ENCODE results near the gene KRT26. TPM values are rescaled to one million over a fixed set of nuclear protein-coding genes. Genes with fewer than 3 reads are reported as not detected.

Gene KRT26
- polyA plus RNA-seq, 1 donor from 2014 or later: not detected

GRCh38 chr17:40820228-40820838, 48.3 kb upstream of the KRT26 start:
- Histone ChIP-seq H3K36me3 (ENCODE audit: insufficient read depth, low read length) (no peaks in the 10 kb centered on the region), H3K27ac (ENCODE audit: low read length) (no peak overlapping the region), H2AFZ (ENCODE audit: low read depth, low read length) (no peak overlapping the region), H3K4me2 (ENCODE audit: low read length) (peak overlapping the region; percentile 92), H3K27me3 (ENCODE audit: insufficient read depth, low read depth, low read length) (no peaks in the 10 kb centered on the region), H3K9me3 (ENCODE audit: low read length) (no peaks in the 10 kb centered on the region), H3K4me3 (ENCODE audit: low read length) (peak overlapping the region; percentile 78), H4K20me1 (ENCODE audit: insufficient read depth) (no peaks in the 10 kb centered on the region), H3K79me2 (replicated peaks; ENCODE audit: insufficient read depth, low read length) (peaks cover 6% of the 10 kb centered on the region), H3K9ac (ENCODE audit: low read length) (no peak overlapping the region), H3K9me2 (ENCODE audit: insufficient read depth, low read length) (no peaks in the 10 kb centered on the region), H3F3A (ENCODE audit: insufficient read depth, low read length, poor library complexity, severe bottlenecking) (no peaks in the 10 kb centered on the region)
- TF ChIP-seq REST (IDR thresholded peaks at IDR 0.05; ENCODE audit: borderline replicate concordance): no peak
- no peak for TF ChIP-seq TAF1 (IDR thresholded peaks at IDR 0.05; ENCODE audit: low read depth)

DNA sequence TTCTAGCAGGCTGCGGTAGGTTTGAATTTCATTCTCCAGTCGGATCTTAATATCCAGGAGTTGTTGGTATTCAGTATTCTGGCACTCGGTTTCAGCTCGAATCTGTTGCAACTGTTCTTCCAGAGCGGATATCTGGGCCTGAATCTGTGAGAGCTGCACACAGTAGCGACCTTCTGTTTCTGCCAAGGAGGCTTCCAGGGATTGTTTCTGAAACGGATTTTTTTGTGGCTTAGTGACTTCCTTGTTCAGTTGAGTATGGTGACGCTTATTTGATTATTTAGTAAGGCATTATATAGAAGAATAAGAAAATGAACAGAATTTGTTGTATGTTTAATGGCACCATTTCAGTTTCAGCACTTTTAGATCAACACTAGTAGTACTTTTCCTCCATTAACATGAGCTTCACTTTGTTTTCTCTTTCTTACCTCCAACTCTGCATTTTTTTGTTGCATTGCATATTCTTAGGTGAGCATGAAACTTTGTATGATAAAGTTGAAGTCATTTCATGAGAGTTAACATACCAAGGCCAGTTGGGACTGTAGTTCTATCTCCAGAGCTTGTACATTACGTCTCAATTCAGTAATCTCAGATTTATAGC, 47.6 kb upstream of the KRT26 start:
- H3K79me2 ChIP-seq (replicated peaks; ENCODE audit: insufficient read depth, low read length): peaks cover 6% of the 10 kb centered on the region
- H4K20me1 ChIP-seq (ENCODE audit: insufficient read depth): no peaks in the 10 kb centered on the region
- H2AFZ ChIP-seq (ENCODE audit: low read depth, low read length): peak overlapping the region; percentile 99
- no peak for TF ChIP-seq POLR2AphosphoS5 (IDR thresholded peaks at IDR 0.05)
- TF ChIP-seq MXI1 (conservative IDR thresholded peaks at IDR 0.05; ENCODE audit: poor library complexity, severe bottlenecking): no peak
- peak overlapping the region; percentile 71 for H3K9ac ChIP-seq (ENCODE audit: low read length)
- H3K9me2 ChIP-seq (ENCODE audit: insufficient read depth, low read length): no peaks in the 10 kb centered on the region
- H3K27ac ChIP-seq (ENCODE audit: low read length): peak overlapping the region; percentile 88
- no peaks in the 10 kb centered on the region for H3K9me3 ChIP-seq (ENCODE audit: low read length)
- H3F3A ChIP-seq (ENCODE audit: insufficient read depth, low read length, poor library complexity, severe bottlenecking): no peaks in the 10 kb centered on the region
- no peaks in the 10 kb centered on the region for H3K36me3 ChIP-seq (ENCODE audit: insufficient read depth, low read length)
- peak overlapping the region; percentile 78 for H3K4me3 ChIP-seq (ENCODE audit: low read length)
- H3K27me3 ChIP-seq (ENCODE audit: insufficient read depth, low read depth, low read length): no peaks in the 10 kb centered on the region
- H3K4me2 ChIP-seq (ENCODE audit: low read length): peak overlapping the region; percentile 92

GRCh38 chr17:40818733-40819527, 46.9 kb upstream of the KRT26 start:
- H3K4me2 ChIP-seq (ENCODE audit: low read length): peak overlapping the region; percentile 99
- no peaks in the 10 kb centered on the region for H3K9me3 ChIP-seq (ENCODE audit: low read length)
- peaks cover under 1% of the 10 kb centered on the region for H3K27me3 ChIP-seq (ENCODE audit: insufficient read depth, low read depth, low read length)
- no peak for TF ChIP-seq SMC3 (conservative IDR thresholded peaks at IDR 0.05; ENCODE audit: poor library complexity)
- TF ChIP-seq MXI1 (conservative IDR thresholded peaks at IDR 0.05; ENCODE audit: poor library complexity, severe bottlenecking): no peak
- no peak for TF ChIP-seq EP300 (conservative IDR thresholded peaks at IDR 0.05; ENCODE audit: poor library complexity, severe bottlenecking)
- no peak for TF ChIP-seq CTCF (IDR thresholded peaks at IDR 0.05; ENCODE audit: poor library complexity, severe bottlenecking)
- TF ChIP-seq POLR2AphosphoS5 (IDR thresholded peaks at IDR 0.05): peak; percentile 91
- TF ChIP-seq TAF1 (IDR thresholded peaks at IDR 0.05; ENCODE audit: low read depth): peak; percentile 68
- TF ChIP-seq REST (IDR thresholded peaks at IDR 0.05; ENCODE audit: borderline replicate concordance): no peak
- no peak for TF ChIP-seq RAD21 (conservative IDR thresholded peaks at IDR 0.05)
- TF ChIP-seq EZH2 (IDR thresholded peaks at IDR 0.05; ENCODE audit: borderline replicate concordance, insufficient read depth, low read length, poor library complexity, severe bottlenecking): no peak
- H3K4me3 ChIP-seq (ENCODE audit: low read length): peak overlapping the region; percentile 78
- H3K9ac ChIP-seq (ENCODE audit: low read length): peak overlapping the region; percentile 76
- peak overlapping the region; percentile 88 for H3K27ac ChIP-seq (ENCODE audit: low read length)
- no peaks in the 10 kb centered on the region for H4K20me1 ChIP-seq (ENCODE audit: insufficient read depth)
- peaks cover 6% of the 10 kb centered on the region for H3K79me2 ChIP-seq (replicated peaks; ENCODE audit: insufficient read depth, low read length)
- no peaks in the 10 kb centered on the region for H3F3A ChIP-seq (ENCODE audit: insufficient read depth, low read length, poor library complexity, severe bottlenecking)
- H2AFZ ChIP-seq (ENCODE audit: low read depth, low read length): peak overlapping the region; percentile 99
- H3K9me2 ChIP-seq (ENCODE audit: insufficient read depth, low read length): no peaks in the 10 kb centered on the region
- H3K36me3 ChIP-seq (ENCODE audit: insufficient read depth, low read length): no peaks in the 10 kb centered on the region
